Stimulated activated naive CD8-positive, alpha-beta T cell treated with anti-CD3 and anti-CD28 coated beads, Interleukin-15, amount 100 ng/mL, for 72 hours (primary cell): Measurements from ENCODE around the gene HAND2.

Source experiments
- ATAC-seq: fragments of 150-1000 bp; cut with Tn5 transposase; 2 replicates; pipeline ENCODE4 v1.10.0; 2021; ENCODE audit warnings: mild to moderate bottlenecking, moderate library complexity
- DNase-seq, 2 donors: peaks; one replicate each; pipeline ENCODE4 v3.0.0; 2021 to 2022
- H3K27ac Mint-ChIP-seq, 2 donors: one replicate each; pipeline ENCODE4 v1.8.0; 2022; ENCODE audit warnings: mild to moderate bottlenecking in 2 of 2, mixed read lengths in 2 of 2, moderate library complexity in 2 of 2
- H3K27me3 Mint-ChIP-seq: one replicate; pipeline ENCODE4 v1.8.0; 2022; ENCODE audit warnings: mixed read lengths
- H3K4me1 Mint-ChIP-seq: one replicate; pipeline ENCODE4 v1.8.0; 2022; ENCODE audit warnings: mild to moderate bottlenecking, mixed read lengths
- H3K4me3 Mint-ChIP-seq, 2 donors: one replicate each; pipeline ENCODE4 v1.8.0; 2022; ENCODE audit warnings: mild to moderate bottlenecking in 2 of 2, mixed read lengths in 2 of 2, moderate library complexity in 1 of 2
- H3K9me3 Mint-ChIP-seq, 2 donors: one replicate each; pipeline ENCODE4 v1.8.0; 2022; ENCODE audit warnings: mixed read lengths in 2 of 2

The HAND2 gene

DNA sequence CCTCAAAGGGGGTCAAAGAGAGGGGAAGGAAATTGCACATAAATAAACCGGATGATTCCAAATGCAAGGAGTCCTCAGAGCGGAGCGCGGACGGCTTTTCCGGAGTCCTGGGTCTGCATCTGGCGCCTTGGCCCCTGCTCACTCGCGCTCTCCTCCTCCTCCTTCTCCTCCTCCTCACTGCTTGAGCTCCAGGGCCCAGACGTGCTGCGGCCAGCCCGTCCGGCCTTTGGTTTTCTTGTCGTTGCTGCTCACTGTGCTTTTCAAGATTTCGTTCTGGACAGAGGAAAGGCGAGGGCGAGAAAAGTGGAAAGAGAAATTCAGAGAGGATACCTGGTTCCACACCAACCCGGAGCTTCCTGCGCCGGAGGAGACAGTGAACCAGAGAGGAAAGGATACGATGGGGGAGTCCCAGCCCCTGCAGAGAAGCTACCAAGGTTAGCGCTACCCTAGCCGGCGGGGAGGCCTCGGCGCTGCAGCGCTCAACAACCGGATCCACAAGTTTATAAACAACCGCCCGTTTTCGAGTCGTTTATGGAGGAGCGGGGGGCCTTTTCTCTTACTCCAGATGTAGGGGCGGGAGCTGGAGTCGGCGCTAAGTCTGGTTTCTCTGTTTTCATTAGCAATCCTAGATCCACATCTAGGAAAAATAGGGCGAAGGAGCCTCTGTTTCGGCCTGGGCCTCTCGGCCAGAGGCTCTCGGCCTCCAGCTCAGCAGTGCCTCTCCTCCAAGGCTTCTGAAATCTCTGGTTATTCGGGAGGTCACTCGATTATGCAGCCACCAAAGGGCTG lies 2.7 kb downstream of the HAND2 start:
- ATAC-seq (no peak), DNase-seq (no peak)
- H3K4me3 Mint-ChIP-seq: peak overlapping the region; percentile 16 to 29
- peaks cover 98% of the 10 kb centered on the region for H3K27me3 Mint-ChIP-seq
- H3K9me3 Mint-ChIP-seq: peaks cover 4 to 24% of the 10 kb centered on the region in 2 donors
- H3K27ac Mint-ChIP-seq: peak overlapping the region in 1 of 2 donors; percentile 1
- H3K4me1 Mint-ChIP-seq: peaks cover 68% of the 10 kb centered on the region

DNA sequence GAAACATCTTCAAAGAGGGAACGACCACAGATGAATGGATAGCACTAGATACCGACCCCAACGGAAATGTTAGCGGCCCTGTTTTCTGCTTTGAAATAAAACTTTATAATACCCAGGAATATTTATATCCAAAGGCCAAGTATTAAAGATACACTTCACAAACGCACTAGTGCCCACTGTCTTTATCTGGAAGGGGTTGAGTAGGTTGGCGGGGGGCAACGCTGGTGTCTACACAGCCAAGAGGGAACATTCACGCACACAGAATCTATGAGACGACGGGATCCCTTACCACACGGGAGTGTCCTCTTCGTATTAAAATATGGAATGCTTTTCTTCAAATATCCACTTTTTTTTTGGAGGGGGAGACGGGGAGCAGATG lies 3.3 kb downstream of the HAND2 start:
- ATAC-seq: no peak
- H3K27me3 Mint-ChIP-seq: peaks cover 98% of the 10 kb centered on the region
- peaks cover 4 to 24% of the 10 kb centered on the region in 2 donors for H3K9me3 Mint-ChIP-seq
- DNase-seq: no peak
- peaks cover 74% of the 10 kb centered on the region for H3K4me1 Mint-ChIP-seq
- no peak overlapping the region for H3K4me3 Mint-ChIP-seq
- no peak overlapping the region for H3K27ac Mint-ChIP-seq

- Mint-ChIP-seq H3K4me3 (no peak overlapping the region), H3K27me3 (peaks cover 98% of the 10 kb centered on the region)
Observed at GRCh38 chr4:173526027-173526482, 4.0 kb downstream of the HAND2 start.

GRCh38 chr4:173525118-173526011 lies 4.7 kb downstream of the HAND2 start:
- peaks cover 98% of the 10 kb centered on the region for H3K27me3 Mint-ChIP-seq
- H3K4me3 Mint-ChIP-seq: no peak overlapping the region
- no peak for ATAC-seq
- H3K9me3 Mint-ChIP-seq: peaks cover 4 to 24% of the 10 kb centered on the region in 2 donors
- DNase-seq: no peak
- H3K4me1 Mint-ChIP-seq: peaks cover 75% of the 10 kb centered on the region
- peak overlapping the region in 1 of 2 donors; percentile 49 for H3K27ac Mint-ChIP-seq

More at GRCh38 chr4:173526027-173526482, 4.0 kb downstream of the HAND2 start:
- no peak for DNase-seq
- peaks cover 75% of the 10 kb centered on the region for H3K4me1 Mint-ChIP-seq
- peak overlapping the region in 1 of 2 donors; percentile 49 for H3K27ac Mint-ChIP-seq
- ATAC-seq: no peak
- H3K9me3 Mint-ChIP-seq: peaks cover 4 to 24% of the 10 kb centered on the region in 2 donors

DNA sequence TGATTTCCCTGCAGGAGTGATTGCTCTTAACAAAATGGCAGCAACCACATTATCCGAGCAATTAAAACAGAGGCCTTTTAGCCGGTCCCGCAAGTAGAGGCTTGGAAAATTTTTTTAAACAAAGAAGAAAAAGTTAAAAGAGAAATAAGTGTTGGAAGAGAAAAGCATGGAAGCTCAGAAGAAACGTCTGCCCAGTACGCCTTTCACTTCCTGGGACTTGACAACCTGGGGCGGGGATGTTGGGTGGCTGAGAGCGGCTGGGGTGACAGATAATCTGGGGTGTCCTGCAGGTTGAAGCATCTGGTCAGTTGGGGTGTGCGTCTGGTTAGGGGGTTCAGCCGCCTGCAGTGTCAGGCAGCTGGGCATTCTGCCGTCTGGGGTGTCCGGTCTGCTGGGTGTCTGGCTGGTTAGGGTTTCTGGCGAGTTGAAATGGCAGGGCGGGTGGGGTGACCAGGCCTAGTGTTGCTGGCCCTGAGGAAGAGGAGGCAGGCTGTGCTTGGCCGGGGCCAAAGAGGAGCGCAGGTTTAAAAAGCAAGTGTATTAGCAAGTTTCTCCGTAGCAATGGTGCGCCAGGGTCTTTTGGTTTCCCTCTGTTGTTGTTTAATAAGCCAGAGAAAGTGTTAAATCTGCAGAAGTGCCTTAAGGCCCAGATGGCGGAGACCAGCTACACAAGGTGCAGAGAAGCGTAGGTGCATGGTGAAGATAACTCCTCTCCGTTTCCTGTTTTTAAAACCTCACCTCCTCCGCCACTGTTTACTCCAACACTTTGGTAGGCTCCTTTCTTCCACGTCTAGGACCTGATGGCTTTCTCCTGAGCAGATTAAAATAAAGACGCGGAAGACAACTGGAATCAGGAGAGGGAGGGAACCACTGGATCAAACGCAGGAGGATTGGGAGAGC lies 5.6 kb downstream of the HAND2 start:
- ATAC-seq (no peak), DNase-seq (no peak)
- no peak overlapping the region for H3K27ac Mint-ChIP-seq
- H3K27me3 Mint-ChIP-seq: peaks cover 98% of the 10 kb centered on the region
- H3K4me1 Mint-ChIP-seq: peaks cover 68% of the 10 kb centered on the region
- no peak overlapping the region for H3K4me3 Mint-ChIP-seq
- H3K9me3 Mint-ChIP-seq: peaks cover 4 to 24% of the 10 kb centered on the region in 2 donors

DNA sequence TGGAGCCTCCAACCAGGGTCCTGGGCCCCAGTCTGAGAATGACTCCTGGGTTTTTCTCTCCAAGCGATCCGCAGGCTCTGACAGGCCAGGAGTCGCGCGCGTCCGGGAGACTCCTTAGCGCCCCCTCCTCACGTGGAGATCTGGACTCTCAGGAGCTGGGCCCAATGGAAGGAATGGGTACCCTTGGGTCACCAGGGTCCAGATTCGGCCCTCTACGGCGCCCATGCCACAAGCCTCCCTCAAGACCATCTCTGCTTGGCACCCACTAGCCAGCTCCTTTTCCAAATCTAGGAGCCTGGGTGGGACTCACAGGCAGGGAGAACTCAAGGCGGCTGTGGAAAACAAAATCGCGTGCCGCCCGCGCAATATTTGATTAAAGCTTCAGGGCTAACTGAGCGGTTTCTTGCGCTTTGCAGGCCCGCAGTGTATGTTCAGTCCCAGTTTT lies 7.1 kb downstream of the HAND2 start:
- no peak for ATAC-seq
- Mint-ChIP-seq H3K27me3 (peaks cover 100% of the 10 kb centered on the region), H3K9me3 (peaks cover 4 to 24% of the 10 kb centered on the region in 2 donors), H3K4me3 (peak overlapping the region; percentile 65 to 79), H3K4me1 (peaks cover 65% of the 10 kb centered on the region), H3K27ac (no peak overlapping the region)
- DNase-seq: no peak

- peaks cover 100% of the 10 kb centered on the region for H3K27me3 Mint-ChIP-seq
- H3K27ac Mint-ChIP-seq: peak overlapping the region in 1 of 2 donors; percentile 67
- peak overlapping the region; percentile 65 to 79 for H3K4me3 Mint-ChIP-seq
- ATAC-seq (no peak), DNase-seq (no peak)
- H3K4me1 Mint-ChIP-seq: peaks cover 62% of the 10 kb centered on the region
- peaks cover 4 to 24% of the 10 kb centered on the region in 2 donors for H3K9me3 Mint-ChIP-seq
Observed at GRCh38 chr4:173522160-173522950, 7.7 kb downstream of the HAND2 start.

- H3K27ac Mint-ChIP-seq: peak overlapping the region in 1 of 2 donors; percentile 67
- peaks cover 63% of the 10 kb centered on the region for H3K4me1 Mint-ChIP-seq
- peak overlapping the region in 1 of 2 donors; percentile 39 for H3K4me3 Mint-ChIP-seq
- H3K9me3 Mint-ChIP-seq: peaks cover 6 to 28% of the 10 kb centered on the region in 2 donors
- peaks cover 100% of the 10 kb centered on the region for H3K27me3 Mint-ChIP-seq
- ATAC-seq (no peak), DNase-seq (no peak)
Observed at GRCh38 chr4:173521467-173522159, 8.4 kb downstream of the HAND2 start.

DNA sequence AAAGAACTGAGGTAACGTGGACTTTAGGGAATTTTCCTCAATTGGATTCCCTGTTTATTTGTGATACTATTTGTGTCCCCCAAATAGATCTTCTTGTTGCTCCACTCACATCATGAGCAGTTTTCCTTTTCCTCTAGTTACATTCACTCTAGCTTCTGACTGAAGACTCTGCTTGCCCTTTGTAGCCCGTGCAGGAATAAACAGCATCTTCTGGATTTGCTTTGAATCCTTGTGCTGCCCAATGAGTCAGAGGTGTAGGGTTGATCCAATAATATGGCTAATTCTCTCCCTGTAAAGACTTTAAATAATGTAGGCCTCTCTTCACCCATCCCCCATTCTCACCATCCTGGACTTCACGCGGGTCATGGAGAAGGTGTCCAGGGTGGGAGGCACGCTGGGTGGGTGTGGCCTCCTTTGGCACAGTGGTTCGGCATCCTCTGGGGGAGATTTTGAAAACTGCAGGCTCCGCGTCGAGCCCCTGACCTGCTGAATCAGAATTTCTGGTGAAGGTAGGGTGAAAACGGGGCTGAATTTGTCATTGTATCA lies 9.0 kb downstream of the HAND2 start:
- H3K9me3 Mint-ChIP-seq: peaks cover 11 to 27% of the 10 kb centered on the region in 2 donors
- no peak overlapping the region for H3K4me3 Mint-ChIP-seq
- peaks cover 62% of the 10 kb centered on the region for H3K4me1 Mint-ChIP-seq
- no peak overlapping the region for H3K27ac Mint-ChIP-seq
- DNase-seq (no peak), ATAC-seq (no peak)
- peaks cover 100% of the 10 kb centered on the region for H3K27me3 Mint-ChIP-seq

GRCh38 chr4:173519111-173520101 lies 10.6 kb downstream of the HAND2 start:
- H3K9me3 Mint-ChIP-seq: peaks cover 19 to 20% of the 10 kb centered on the region in 2 donors

GRCh38 chr4:173518425-173519102 lies 11.5 kb downstream of the HAND2 start:
- Mint-ChIP-seq H3K27ac (no peak overlapping the region), H3K27me3 (peaks cover 100% of the 10 kb centered on the region), H3K9me3 (peaks cover 11 to 19% of the 10 kb centered on the region in 2 donors), H3K4me1 (peaks cover 41% of the 10 kb centered on the region), H3K4me3 (peak overlapping the region; percentile 68 to 70)
- no peak for ATAC-seq
- DNase-seq: no peak

More at GRCh38 chr4:173519111-173520101, 10.6 kb downstream of the HAND2 start:
- peaks cover 49% of the 10 kb centered on the region for H3K4me1 Mint-ChIP-seq
- peaks cover 100% of the 10 kb centered on the region for H3K27me3 Mint-ChIP-seq
- no peak overlapping the region for H3K27ac Mint-ChIP-seq
- ATAC-seq: no peak
- peak overlapping the region; percentile 68 to 70 for H3K4me3 Mint-ChIP-seq
- DNase-seq: no peak

GRCh38 chr4:173517781-173518424 lies 12.1 kb downstream of the HAND2 start:
- no peak overlapping the region for H3K27ac Mint-ChIP-seq
- H3K4me3 Mint-ChIP-seq: no peak overlapping the region

More at GRCh38 chr4:173517781-173518424, 12.1 kb downstream of the HAND2 start:
- Mint-ChIP-seq H3K4me1 (peaks cover 34% of the 10 kb centered on the region), H3K27me3 (peaks cover 100% of the 10 kb centered on the region), H3K9me3 (peaks cover 7 to 16% of the 10 kb centered on the region in 2 donors)
- DNase-seq (peak in 1 of 2 donors; percentile 6), ATAC-seq (no peak)
